ENCODE data around the gene LCA5L. TPM values are rescaled to one million over a fixed set of nuclear protein-coding genes. Genes with fewer than 3 reads are reported as not detected.

Gene LCA5L
- polyA plus RNA-seq, 2 of the 4 experiments (the other 2 are of a cell fraction): 0.90 to 2.8 TPM

GRCh38 chr21:39362733-39363132 is 82.8 kb downstream of the LCA5L start (continued):
- no peak for TF ChIP-seq CBX2 (IDR thresholded peaks at IDR 0.05; ENCODE audit: borderline replicate concordance, low read depth)

DNA sequence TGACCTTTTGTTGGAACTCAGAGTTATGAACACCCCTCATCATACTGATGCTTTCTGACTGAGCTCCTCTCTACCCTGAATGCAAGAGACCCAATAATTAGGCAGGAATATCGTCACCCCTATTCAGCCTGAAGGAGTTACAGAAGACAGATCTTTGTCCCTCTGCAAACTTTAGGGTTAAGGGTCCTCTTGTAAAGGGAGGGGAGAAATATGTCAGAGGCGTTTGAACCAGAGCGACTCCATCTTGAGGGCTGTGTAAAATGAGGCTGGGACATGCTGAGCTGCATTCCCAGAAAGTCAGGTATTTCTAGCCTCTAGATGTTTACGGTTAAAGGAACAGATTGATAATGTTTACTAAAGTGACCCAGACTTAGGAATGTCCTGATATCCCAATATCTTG is 86.2 kb downstream of the LCA5L start:
- Histone ChIP-seq H3K9me3 (no peaks in the 10 kb centered on the region), H3K27ac (no peak overlapping the region), H3K4me3 (no peak overlapping the region), H3K4me1 (no peaks in the 10 kb centered on the region), H3K4me2 (no peak overlapping the region)
- FAIRE-seq: no peak
- POLR2A ChIA-PET: interaction anchor here (1.0 kb wide), 1 partner anchor 21 kb away, joined by 3 read pairs; a partner anchor contains a TSS
- TF ChIP-seq CBX2 (IDR thresholded peaks at IDR 0.05; ENCODE audit: borderline replicate concordance, low read depth): no peak
- TF ChIP-seq HMGXB4 (CRISPR knock-in tag; IDR thresholded peaks at IDR 0.05; ENCODE audit: borderline replicate concordance): no peak
- TF ChIP-seq ESRRA (IDR thresholded peaks at IDR 0.05; ENCODE audit: borderline replicate concordance, low read length): no peak
- TF ChIP-seq CHD4 (IDR thresholded peaks at IDR 0.05; ENCODE audit: borderline replicate concordance): no peak
- TF ChIP-seq FOSL2 (IDR thresholded peaks at IDR 0.05): no peak
- no peak for TF ChIP-seq FOSL2 (CRISPR knock-in tag; IDR thresholded peaks at IDR 0.05)
- TF ChIP-seq CHD2 (IDR thresholded peaks at IDR 0.05; ENCODE audit: low read length, partially characterized antibody): no peak
- no peak for TF ChIP-seq KDM5A (IDR thresholded peaks at IDR 0.05)
- no peak for TF ChIP-seq JUN (IDR thresholded peaks at IDR 0.05)
- no peak for TF ChIP-seq POLR2A (IDR thresholded peaks at IDR 0.05; ENCODE audit: low read length)
- no peak for TF ChIP-seq HOXA7 (CRISPR knock-in tag; IDR thresholded peaks at IDR 0.05)
- TF ChIP-seq RFX5 (IDR thresholded peaks at IDR 0.05): no peak
- TF ChIP-seq KDM1A (IDR thresholded peaks at IDR 0.05; ENCODE audit: low read depth): no peak
- no peak for ATAC-seq
- DNase-seq (ENCODE audit: low read depth in 1 of 2, low spot score in 1 of 2): no peak
- WGBS (ENCODE audit: missing lambda C conversion rate): 64% methylated on average over 4 of the region's 4 CpGs
- CTCF ChIA-PET: interaction anchor here (1.0 kb wide), 1 partner anchor 14 kb away, joined by 3 read pairs; no protein-coding TSS in a partner anchor

Small RNA genes lying within 50 kb of the gene (small RNA-seq; reads per million reads assigned to genes)
- gene MIR6508: 0 reads per million in 6 experiments

Other genes starting within 250 kb of the LCA5L start
- 15.0 and 22.2 TPM in 2 replicates for gene BRWD1, start 132.1 kb downstream of the LCA5L start, polyA plus RNA-seq (2011; rRNA removed)
- gene BRWD1, start 132.1 kb downstream of the LCA5L start, polyA plus RNA-seq (2017; fragmentation: RNase III; extraction: RNeasy Plus Mini Kit Qiagen cat#74134 plus additional on column Dnase treatment): 6.4 to 6.9 TPM (median 6.6 TPM) in 3 replicates
- gene HMGN1, start 96.7 kb downstream of the LCA5L start, polyA plus RNA-seq (2011; rRNA removed): 173 and 222 TPM in 2 replicates
- gene HMGN1, start 96.7 kb downstream of the LCA5L start, polyA plus RNA-seq (2017; fragmentation: RNase III; extraction: RNeasy Plus Mini Kit Qiagen cat#74134 plus additional on column Dnase treatment): 256 to 269 TPM (median 265 TPM) in 3 replicates
- 2.2 and 3.0 TPM in 2 replicates for gene SH3BGR, start 6.2 kb upstream of the LCA5L start, polyA plus RNA-seq (2011; rRNA removed)
- 1.0 to 2.0 TPM (median 1.8 TPM) in 3 replicates for gene SH3BGR, start 6.2 kb upstream of the LCA5L start, polyA plus RNA-seq (2017; fragmentation: RNase III; extraction: RNeasy Plus Mini Kit Qiagen cat#74134 plus additional on column Dnase treatment)
- 0.52 and 0.66 TPM in 2 replicates for gene B3GALT5, start 167.2 kb upstream of the LCA5L start, polyA plus RNA-seq (2011; rRNA removed)
- 0.29 to 0.39 TPM (median 0.38 TPM) in 3 replicates for gene B3GALT5, start 167.2 kb upstream of the LCA5L start, polyA plus RNA-seq (2017; fragmentation: RNase III; extraction: RNeasy Plus Mini Kit Qiagen cat#74134 plus additional on column Dnase treatment)

Data from A549 (cell line).